GM19351 (cell line): ENCODE results near the gene MME.

Experiments used
- ATAC-seq: cut with Tn5 transposase; IDR thresholded peaks from one replicate; pipeline ENCODE4 v1.9.1; 2021; ENCODE audit warnings: mild to moderate bottlenecking, moderate library complexity; ENCODE audit not compliant: unreplicated experiment

The MME gene

DNA sequence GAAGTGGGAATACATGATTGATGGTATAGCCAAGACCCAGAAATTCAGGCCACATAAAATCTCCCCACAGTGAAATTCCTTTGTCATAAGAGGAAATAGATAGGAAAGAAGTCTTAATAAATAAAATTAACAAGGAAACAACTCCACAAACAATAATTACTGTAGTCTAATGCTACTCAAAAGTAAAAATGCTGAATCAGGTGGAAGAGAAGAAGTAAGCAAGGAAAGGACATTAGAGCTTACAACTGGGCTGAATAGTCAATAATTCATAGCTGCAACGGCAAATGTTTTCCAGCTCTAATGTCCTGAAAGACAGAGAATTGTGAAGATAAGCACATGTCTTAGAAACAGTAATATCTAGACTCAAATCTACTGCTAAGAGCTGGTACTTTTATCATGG is 149.0 kb downstream of the MME start:
- ATAC-seq: no peak

DNA sequence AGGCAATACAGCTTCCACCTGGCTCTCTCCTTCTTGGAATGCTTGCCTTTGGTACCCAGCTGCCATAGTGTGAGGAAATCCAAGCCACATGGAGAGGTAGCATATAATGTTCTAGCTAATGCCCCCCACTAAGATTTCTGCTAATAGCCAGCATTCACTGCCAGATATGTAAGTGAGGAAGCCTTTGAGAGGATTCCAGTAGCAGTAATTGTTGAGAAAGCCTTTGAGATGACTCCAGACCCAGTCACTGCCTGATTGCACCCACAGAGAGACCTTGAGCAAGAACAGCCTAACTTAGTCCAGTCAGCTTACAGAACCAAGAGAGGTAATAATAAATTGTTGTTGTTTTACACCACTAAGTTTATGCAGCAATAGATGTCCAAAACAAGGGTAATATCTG is 150.3 kb downstream of the MME start:
- no peak for ATAC-seq

DNA sequence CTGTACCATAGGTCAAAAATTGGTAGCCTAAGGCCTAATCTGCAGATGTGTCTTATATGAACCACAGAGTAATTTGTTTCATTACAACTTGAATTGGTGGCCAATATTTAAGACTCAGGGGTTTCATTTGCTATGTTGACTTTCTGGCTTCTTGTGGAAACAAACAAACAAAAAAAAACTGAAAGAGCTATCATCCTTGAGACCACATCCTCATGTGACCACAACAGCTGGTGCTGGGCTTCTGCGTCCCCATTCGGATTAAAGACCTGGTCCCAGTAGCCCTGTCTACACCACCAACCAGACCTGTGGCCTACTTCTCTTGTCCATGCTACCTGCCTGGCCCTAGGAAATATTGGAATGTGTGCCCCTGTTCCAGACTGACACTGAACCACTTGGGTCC is 151.7 kb downstream of the MME start:
- no peak for ATAC-seq

DNA sequence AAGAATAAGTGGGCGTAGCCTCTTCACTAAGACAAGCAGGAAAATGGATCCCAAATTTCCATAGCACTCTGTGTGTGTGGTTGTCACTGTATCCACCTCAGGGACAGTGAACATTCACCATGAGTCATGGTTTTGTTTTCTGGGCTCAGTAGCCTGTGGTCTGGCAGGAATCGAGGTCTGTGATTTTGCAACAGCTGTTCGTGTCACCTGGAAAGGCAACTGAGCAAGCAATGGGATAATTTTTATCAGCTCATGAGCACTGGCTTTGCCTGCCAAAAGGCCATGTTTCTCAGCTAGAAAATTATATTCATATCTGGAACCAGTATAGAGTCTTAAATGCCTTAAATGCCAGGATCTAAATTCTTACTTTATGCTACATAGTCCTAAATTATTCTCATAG is 152.5 kb downstream of the MME start:
- ATAC-seq: no peak

DNA sequence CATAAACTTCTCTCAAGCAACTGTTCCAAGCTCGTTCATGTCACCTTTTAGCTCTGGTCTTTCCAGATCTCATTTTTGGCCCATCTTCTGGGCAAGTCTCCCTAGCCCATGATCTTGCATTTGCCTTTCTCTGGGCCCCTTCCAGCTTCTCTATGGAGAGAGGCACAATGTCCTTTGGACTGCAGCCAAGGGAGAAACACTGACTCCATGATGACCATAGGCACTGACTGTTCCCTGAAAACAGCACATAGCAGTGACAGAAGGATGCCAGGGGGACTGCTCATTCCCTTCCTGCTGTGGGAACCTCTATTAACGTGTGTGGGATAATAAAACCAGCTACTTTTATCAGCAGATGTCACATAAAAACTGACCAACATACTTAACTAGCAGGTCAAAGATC is 153.1 kb downstream of the MME start:
- ATAC-seq: no peak
